HEK293 (cell line): Measurements from ENCODE around the gene EPB41L2.
A peak's percentile ranks its signal among the peaks of the same experiment; 100 is the strongest.

Source experiments
- CTCF ChIA-PET: fragments of 350-600 bp; formaldehyde crosslinking; extraction: SDS; loops from one replicate; lab custom pipeline; 2021; ENCODE audit warnings: antibody characterized with exemption; lab: Yijun Ruan, JAX
- POLR2A ChIA-PET: fragments of 300-600 bp; formaldehyde crosslinking; extraction: SDS; loops from one replicate; lab custom pipeline; 2020; ENCODE audit warnings: antibody characterized with exemption, inconsistent platforms; lab: Yijun Ruan, JAX
- H3K27ac ChIP-seq: fragments of 200-500 bp; sonication (Bioruptor generic); 2 replicates; pipeline ENCODE4 v1.5.1; 2014; ENCODE audit warnings: low read depth, low read length, control low read depth, inconsistent platforms; ENCODE audit errors: extremely low read depth
- H3K36me3 ChIP-seq, 2 experiments: fragments of 200-500 bp in 1 of 2; sonication (Bioruptor generic) in 1 of 2; 1 replicate in 1 of 2; 2 replicates in 1 of 2; pipeline ENCODE4 v1.5.1; 2014 to 2017; ENCODE audit warnings: inconsistent platforms in 2 of 2, low read length in 2 of 2; ENCODE audit not compliant: control insufficient read depth in 2 of 2, insufficient read depth in 1 of 2
- H3K4me1 ChIP-seq: fragments of 200-500 bp; sonication (Bioruptor generic); 2 replicates; pipeline ENCODE4 v1.5.1; 2014; ENCODE audit warnings: mild to moderate bottlenecking, low read length, inconsistent platforms; ENCODE audit not compliant: control insufficient read depth, insufficient read depth
- H3K4me3 ChIP-seq: 2 replicates; pipeline ENCODE4 v1.5.1; 2011; ENCODE audit warnings: low read depth, mild to moderate bottlenecking, control low read depth, low read length, moderate library complexity
- H3K9me3 ChIP-seq: fragments of 200-500 bp; sonication (Bioruptor generic); 2 replicates; pipeline ENCODE4 v1.5.1; 2014; ENCODE audit warnings: low read depth, low read length, inconsistent platforms; ENCODE audit not compliant: control insufficient read depth, insufficient read depth
- EGR2 ChIP-seq: fragments of 450-650 bp; formaldehyde crosslinking; IDR thresholded peaks from 2 replicates; pipeline ENCODE4 v1.5.1; 2016; ENCODE audit warnings: low read depth, missing biosample characterization, missing genetic modification characterization
- GLI4 ChIP-seq: fragments of 450-650 bp; formaldehyde crosslinking; IDR thresholded peaks from 2 replicates; pipeline ENCODE4 v1.5.1; 2016; ENCODE audit warnings: missing biosample characterization, missing genetic modification characterization
- GLIS2 ChIP-seq: fragments of 450-650 bp; formaldehyde crosslinking; IDR thresholded peaks from 2 replicates; pipeline ENCODE4 v1.5.1; 2016; ENCODE audit warnings: missing biosample characterization, missing genetic modification characterization
- KLF9 ChIP-seq: fragments of 450-650 bp; formaldehyde crosslinking; IDR thresholded peaks from 2 replicates; pipeline ENCODE4 v1.5.1; 2016; ENCODE audit warnings: missing biosample characterization, missing genetic modification characterization, low read depth
- PRDM4 ChIP-seq: fragments of 450-650 bp; formaldehyde crosslinking; IDR thresholded peaks from 2 replicates; pipeline ENCODE4 v1.5.1; 2017; ENCODE audit warnings: missing biosample characterization, missing genetic modification characterization
- SCRT1 ChIP-seq: fragments of 450-650 bp; formaldehyde crosslinking; IDR thresholded peaks from 2 replicates; pipeline ENCODE4 v1.5.1; 2016; ENCODE audit warnings: missing biosample characterization, missing genetic modification characterization, borderline replicate concordance
- TSHZ1 ChIP-seq: fragments of 450-650 bp; formaldehyde crosslinking; IDR thresholded peaks from 2 replicates; pipeline ENCODE4 v1.5.1; 2016; ENCODE audit warnings: missing biosample characterization, missing genetic modification characterization, borderline replicate concordance
- WT1 ChIP-seq: fragments of 450-650 bp; formaldehyde crosslinking; IDR thresholded peaks from 2 replicates; pipeline ENCODE4 v1.5.1; 2016; ENCODE audit warnings: missing biosample characterization, missing genetic modification characterization
- YY2 ChIP-seq: fragments of 450-650 bp; formaldehyde crosslinking; IDR thresholded peaks from 2 replicates; pipeline ENCODE4 v1.5.1; 2016; ENCODE audit warnings: missing biosample characterization, missing genetic modification characterization
- ZNF19 ChIP-seq: fragments of 450-650 bp; formaldehyde crosslinking; IDR thresholded peaks from 2 replicates; pipeline ENCODE4; 2016; ENCODE audit warnings: missing biosample characterization, missing genetic modification characterization, low read depth
- ZNF221 ChIP-seq: fragments of 450-650 bp; formaldehyde crosslinking; IDR thresholded peaks from 2 replicates; pipeline ENCODE4 v1.5.1; 2017; ENCODE audit warnings: missing biosample characterization, missing genetic modification characterization, borderline replicate concordance
- ZNF239 ChIP-seq: fragments of 450-650 bp; formaldehyde crosslinking; IDR thresholded peaks from 2 replicates; pipeline ENCODE4 v1.5.1; 2016; ENCODE audit warnings: missing biosample characterization, missing genetic modification characterization
- ZNF24 ChIP-seq: fragments of 450-650 bp; formaldehyde crosslinking; IDR thresholded peaks from 2 replicates; pipeline ENCODE4 v1.5.1; 2016; ENCODE audit warnings: missing biosample characterization, missing genetic modification characterization
- ZNF280D ChIP-seq: fragments of 450-650 bp; formaldehyde crosslinking; IDR thresholded peaks from 2 replicates; pipeline ENCODE4 v1.5.1; 2016; ENCODE audit warnings: missing biosample characterization, missing genetic modification characterization
- ZNF292 ChIP-seq: fragments of 450-650 bp; formaldehyde crosslinking; IDR thresholded peaks from 2 replicates; pipeline ENCODE4 v1.5.1; 2016; ENCODE audit warnings: low read depth, missing biosample characterization, missing genetic modification characterization, borderline replicate concordance
- ZNF354C ChIP-seq: fragments of 450-650 bp; formaldehyde crosslinking; IDR thresholded peaks from 2 replicates; pipeline ENCODE4 v1.5.1; 2016; ENCODE audit warnings: missing biosample characterization, missing genetic modification characterization, low read depth, borderline replicate concordance
- ZNF37A ChIP-seq: fragments of 450-650 bp; IDR thresholded peaks from 2 replicates; pipeline ENCODE4 v1.5.1; 2018; ENCODE audit warnings: missing biosample characterization, missing genetic modification characterization
- ZNF426 ChIP-seq: fragments of 450-650 bp; formaldehyde crosslinking; IDR thresholded peaks from 2 replicates; pipeline ENCODE4 v1.5.1; 2017; ENCODE audit warnings: missing biosample characterization, missing genetic modification characterization, mild to moderate bottlenecking, inconsistent platforms, moderate library complexity
- ZNF501 ChIP-seq: fragments of 450-650 bp; formaldehyde crosslinking; IDR thresholded peaks from 2 replicates; pipeline ENCODE4 v1.5.1; 2016; ENCODE audit warnings: missing biosample characterization, missing genetic modification characterization
- ZNF514 ChIP-seq: fragments of 450-650 bp; formaldehyde crosslinking; IDR thresholded peaks from 2 replicates; pipeline ENCODE4 v1.5.1; 2016; ENCODE audit warnings: missing biosample characterization, missing genetic modification characterization
- ZNF596 ChIP-seq: fragments of 450-650 bp; IDR thresholded peaks from 2 replicates; pipeline ENCODE4 v1.5.0; 2018; ENCODE audit warnings: missing biosample characterization, mild to moderate bottlenecking, missing genetic modification characterization, moderate library complexity
- ZNF658 ChIP-seq: fragments of 450-650 bp; formaldehyde crosslinking; IDR thresholded peaks from 2 replicates; pipeline ENCODE4; 2016; ENCODE audit warnings: missing biosample characterization, missing genetic modification characterization
- ZNF692 ChIP-seq: fragments of 450-650 bp; formaldehyde crosslinking; IDR thresholded peaks from 2 replicates; pipeline ENCODE4 v1.5.1; 2016; ENCODE audit warnings: missing biosample characterization, missing genetic modification characterization
- ZNF707 ChIP-seq: fragments of 450-650 bp; formaldehyde crosslinking; IDR thresholded peaks from 2 replicates; pipeline ENCODE4 v1.5.1; 2016; ENCODE audit warnings: missing biosample characterization, missing genetic modification characterization
- ZNF776 ChIP-seq: fragments of 450-650 bp; formaldehyde crosslinking; IDR thresholded peaks from 2 replicates; pipeline ENCODE4 v1.5.0; 2017; ENCODE audit warnings: missing biosample characterization, missing genetic modification characterization, borderline replicate concordance

Gene EPB41L2

GRCh38 chr6:131005439-131006016, 57.5 kb downstream of the EPB41L2 start (continued):
- TF ChIP-seq ZNF37A (tag by site-specific recombination) (no peak), ZNF221 (no peak), KLF9 (tag by site-specific recombination) (no peak)

- H3K27ac ChIP-seq: no peak overlapping the region
- no peaks in the 10 kb centered on the region for H3K36me3 ChIP-seq
- TF ChIP-seq SCRT1 (tag by site-specific recombination) (no peak), ZNF501 (no peak), ZNF426 (tag by site-specific recombination) (no peak), ZNF19 (tag by site-specific recombination) (no peak), ZNF280D (no peak), GLIS2 (tag by site-specific recombination) (no peak), ZNF692 (tag by site-specific recombination) (no peak), ZNF24 (tag by site-specific recombination) (no peak), ZNF354C (no peak), ZNF707 (tag by site-specific recombination) (no peak), ZNF221 (no peak), ZNF514 (tag by site-specific recombination) (no peak), ZNF292 (tag by site-specific recombination) (no peak), ZNF776 (tag by site-specific recombination) (no peak), EGR2 (tag by site-specific recombination) (no peak)
- no peak overlapping the region for H3K4me3 ChIP-seq
- ChIA-PET CTCF (interaction anchor here (0.7 kb wide), 1 partner anchor 26 kb away, joined by 3 read pairs; no protein-coding TSS in a partner anchor), POLR2A (interaction anchor here (0.8 kb wide), 1 partner anchor 58 kb away, joined by 3 read pairs; the partner anchor contains the start of gene EPB41L2)
- peaks cover 39% of the 10 kb centered on the region for H3K4me1 ChIP-seq
- H3K9me3 ChIP-seq: no peaks in the 10 kb centered on the region
Observed at GRCh38 chr6:131004936-131005335, 58.1 kb downstream of the EPB41L2 start.

- Histone ChIP-seq H3K36me3 (no peaks in the 10 kb centered on the region), H3K9me3 (no peaks in the 10 kb centered on the region), H3K4me1 (peaks cover 45% of the 10 kb centered on the region), H3K4me3 (no peak overlapping the region), H3K27ac (no peak overlapping the region)
- CTCF ChIA-PET: no interaction called here
- POLR2A ChIA-PET: no interaction called here
- TF ChIP-seq ZNF239 (tag by site-specific recombination): no peak
- TF ChIP-seq ZNF658: no peak
- no peak for TF ChIP-seq ZNF426 (tag by site-specific recombination)
- no peak for TF ChIP-seq GLI4 (tag by site-specific recombination)
- no peak for TF ChIP-seq ZNF596 (tag by site-specific recombination)
- peak; percentile 69; the same call in 1 of the 2 replicates for TF ChIP-seq PRDM4
- TF ChIP-seq YY2 (tag by site-specific recombination): no peak
- no peak for TF ChIP-seq TSHZ1 (tag by site-specific recombination)
- TF ChIP-seq WT1 (tag by site-specific recombination): peak; percentile 70
Observed at GRCh38 chr6:131004387-131004755, 58.7 kb downstream of the EPB41L2 start.
